WTC11 (cell line): ENCODE measurements around the gene VSNL1. TPM values are rescaled to one million over a fixed set of nuclear protein-coding genes. Genes with fewer than 3 reads are reported as not detected.

ENCODE experiments used
- ATAC-seq: fragments of 200-7000 bp; cut with Tn5 transposase; 2 replicates; pipeline ENCODE4 v1.10.0; 2021; ENCODE audit warnings: mild to moderate bottlenecking, moderate library complexity
- CTCF ChIA-PET: fragments of 300-600 bp; sonication (Branson Sonifier 250); formaldehyde crosslinking; loops from one replicate; lab custom pipeline; 2021; ENCODE audit warnings: antibody characterized with exemption; lab: Charles Lee
- POLR2A ChIA-PET: fragments of 350-600 bp; sonication (Branson Sonifier 250); formaldehyde crosslinking; loops from one replicate; lab custom pipeline; 2021; ENCODE audit warnings: antibody characterized with exemption; lab: Charles Lee
- DNase-seq: peaks from one replicate; pipeline ENCODE4 v3.0.0; 2021; ENCODE audit warnings: low spot score
- H3K27ac Mint-ChIP-seq: 2 replicates; pipeline ENCODE4 v1.8.0; 2021; ENCODE audit warnings: mixed read lengths
- H3K27me3 Mint-ChIP-seq: 2 replicates; pipeline ENCODE4 v1.8.0; 2021; ENCODE audit warnings: low read depth, mild to moderate bottlenecking, moderate library complexity, mixed read lengths
- H3K36me3 Mint-ChIP-seq: 2 replicates; pipeline ENCODE4 v1.8.0; 2021; ENCODE audit warnings: mixed read lengths
- H3K4me1 Mint-ChIP-seq: 2 replicates; pipeline ENCODE4 v1.8.0; 2022; ENCODE audit warnings: mixed read lengths
- H3K4me3 Mint-ChIP-seq: 2 replicates; pipeline ENCODE4 v1.8.0; 2021; ENCODE audit warnings: mild to moderate bottlenecking, moderate library complexity, mixed read lengths
- H3K9me3 Mint-ChIP-seq: 2 replicates; pipeline ENCODE4 v1.8.0; 2021; ENCODE audit warnings: mixed read lengths
- ARID4B ChIP-seq: sonication (generic); formaldehyde crosslinking; IDR thresholded peaks from 2 replicates; pipeline ENCODE4 v1.8.0; 2023; ENCODE audit warnings: missing genetic modification reagents, mild to moderate bottlenecking, borderline replicate concordance
- ERG ChIP-seq: fragments of 250-450 bp; sonication (Bioruptor Pico); IDR thresholded peaks from 2 replicates; pipeline ENCODE4 v1.8.0; 2021; ENCODE audit warnings: mild to moderate bottlenecking
- HMGXB4 ChIP-seq: sonication (generic); formaldehyde crosslinking; IDR thresholded peaks from 2 replicates; pipeline ENCODE4 v1.8.1; 2023; ENCODE audit warnings: mild to moderate bottlenecking, moderate library complexity, missing genetic modification reagents
- NFYB ChIP-seq: sonication (generic); formaldehyde crosslinking; conservative IDR thresholded peaks from 2 replicates; pipeline ENCODE4 v1.8.0; 2022; ENCODE audit warnings: low read depth, missing genetic modification reagents
- PRDM15 ChIP-seq: sonication (generic); formaldehyde crosslinking; IDR thresholded peaks from 2 replicates; pipeline ENCODE4 v1.8.0; 2022; ENCODE audit warnings: missing genetic modification reagents
- SMAD4 ChIP-seq: sonication (generic); formaldehyde crosslinking; IDR thresholded peaks from 2 replicates; pipeline ENCODE4 v1.8.0; 2022; ENCODE audit warnings: mild to moderate bottlenecking, missing genetic modification reagents
- STAT6 ChIP-seq: sonication (generic); formaldehyde crosslinking; conservative IDR thresholded peaks from 2 replicates; pipeline ENCODE4 v1.8.1; 2023; ENCODE audit warnings: mild to moderate bottlenecking, low read depth, missing genetic modification reagents, moderate library complexity
- ZNF263 ChIP-seq: sonication (generic); formaldehyde crosslinking; IDR thresholded peaks from 2 replicates; pipeline ENCODE4 v1.8.1; 2022; ENCODE audit warnings: low read depth, mild to moderate bottlenecking, moderate library complexity, missing genetic modification reagents
- ZNF396 ChIP-seq: fragments of 250-450 bp; sonication (Bioruptor Pico); IDR thresholded peaks from 2 replicates; pipeline ENCODE4 v1.8.0; 2021; ENCODE audit warnings: mild to moderate bottlenecking, moderate library complexity, borderline replicate concordance
- ZNF671 ChIP-seq: fragments of 250-450 bp; sonication (Bioruptor Pico); IDR thresholded peaks from 2 replicates; pipeline ENCODE4 v1.8.0; 2021; ENCODE audit warnings: mild to moderate bottlenecking
- total RNA-seq: library from RNA; stranded (reverse); gene quantifications from 3 replicates; pipeline ENCODE4 v1.2.3, GENCODE V29; 2021

VSNL1 gene
- total RNA-seq, 1 experiment from 2014 or later = 78.4 TPM

- CTCF ChIA-PET = interaction anchor here (0.6 kb wide), 1 partner anchor 33 kb away, joined by 5 read pairs; no protein-coding TSS in a partner anchor
- DNase-seq (no peak), ATAC-seq (no peak)
- Mint-ChIP-seq H3K4me3 (no peak overlapping the region), H3K4me1 (peaks cover 54% of the 10 kb centered on the region), H3K27ac (no peak overlapping the region), H3K27me3 (no peaks in the 10 kb centered on the region), H3K36me3 (peaks cover 75% of the 10 kb centered on the region), H3K9me3 (peaks cover 10% of the 10 kb centered on the region; the same call in 1 of the 2 replicates)
- TF ChIP-seq NFYB = no peak
- no peak for TF ChIP-seq ZNF263 (CRISPR knock-in tag)
- TF ChIP-seq ZNF671 (CRISPR knock-in tag) = no peak
- no peak for TF ChIP-seq HMGXB4 (CRISPR knock-in tag)
- TF ChIP-seq ARID4B = no peak
- no peak for TF ChIP-seq ZNF396 (CRISPR knock-in tag)
- POLR2A ChIA-PET = no interaction called here
Measured at GRCh38 chr2:17600556-17601204, 60.2 kb downstream of the VSNL1 start.

- ChIA-PET CTCF (interaction anchor here (1.4 to 1.9 kb wide), 2 partner anchors 42 to 133 kb away, joined by 4 to 5 read pairs; no protein-coding TSS in a partner anchor), POLR2A (no interaction called here)
- Mint-ChIP-seq H3K27ac (0 out of 2 replicates have a peak overlapping the region, but pooled peaks have one; percentile 9), H3K4me3 (no peak overlapping the region), H3K27me3 (no peaks in the 10 kb centered on the region), H3K9me3 (peaks cover 10% of the 10 kb centered on the region; the same call in 1 of the 2 replicates), H3K36me3 (peaks cover 62% of the 10 kb centered on the region), H3K4me1 (peaks cover 39% of the 10 kb centered on the region)
- peak; percentile 16 for DNase-seq
- peak; percentile 76 for ATAC-seq
- TF ChIP-seq SMAD4 (CRISPR knock-in tag) (no peak), PRDM15 (CRISPR knock-in tag) (0 out of 2 replicates have a peak, but pooled peaks have one; percentile 12), ERG (CRISPR knock-in tag) (no peak), STAT6 (CRISPR knock-in tag) (no peak), NFYB (no peak)
Measured at GRCh38 chr2:17604050-17604449, 63.6 kb downstream of the VSNL1 start.
